ENCODE results near the gene TASP1. TPM values are rescaled to one million over a fixed set of nuclear protein-coding genes. Genes with fewer than 3 reads are reported as not detected.
"Not testable (repeated sequence)": the region's sequence is repeated elsewhere in the genome, so short reads cannot be mapped to it uniquely, and the experiment has no call there.

Gene TASP1
- total RNA-seq, 3 donors from 2014 or later (not counting 1 experiment from before 2014, with no cell fraction given) = 15.5 to 22.3 (median 16.3) TPM

- intact Hi-C loops (cut with micrococcal nuclease) = no loop called here
- Histone ChIP-seq H3K27me3 (ENCODE audit: control insufficient read depth, insufficient read depth, low read length) (no peaks in the 10 kb centered on the region), H3K27ac (ENCODE audit: low read length) (no peak overlapping the region), H3K4me3 (ENCODE audit: low read length) (no peak overlapping the region), H3K9me3 (ENCODE audit: control insufficient read depth, insufficient read depth, low read length) (no peaks in the 10 kb centered on the region), H3K4me1 (ENCODE audit: control insufficient read depth, insufficient read depth, low read length) (no peaks in the 10 kb centered on the region), H3K36me3 (ENCODE audit: control insufficient read depth, insufficient read depth, low read length) (no peaks in the 10 kb centered on the region)
- Mint-ChIP-seq H3K27me3 (ENCODE audit: low read depth in 2 of 2) (peaks cover 0 to 5% of the 10 kb centered on the region in 2 donors), H3K4me1 (no peaks in the 10 kb centered on the region), H3K36me3 (no peaks in the 10 kb centered on the region), H3K9me3 (peaks cover 8 to 10% of the 10 kb centered on the region in 2 donors), H3K27ac (no peak overlapping the region), H3K4me3 (no peak overlapping the region)
- no peak for TF ChIP-seq CTCF (IDR thresholded peaks at IDR 0.05)
- 92% methylated on average over 5 of the region's 6 CpGs for WGBS (ENCODE audit: insufficient coverage)
- DNase-seq = no peak
- ATAC-seq = no peak
Observed at GRCh38 chr20:13364278-13365170, 274.2 kb downstream of the TASP1 start.

GRCh38 chr20:13363473-13363872 is 275.3 kb downstream of the TASP1 start:
- Mint-ChIP-seq H3K9me3 (peaks cover 8 to 10% of the 10 kb centered on the region in 2 donors), H3K36me3 (no peaks in the 10 kb centered on the region), H3K27ac (no peak overlapping the region), H3K27me3 (ENCODE audit: low read depth in 2 of 2) (peaks cover 0 to 5% of the 10 kb centered on the region in 2 donors), H3K4me1 (no peaks in the 10 kb centered on the region), H3K4me3 (no peak overlapping the region)
- TF ChIP-seq CTCF (IDR thresholded peaks at IDR 0.05) = no peak
- Histone ChIP-seq H3K9me3 (ENCODE audit: control insufficient read depth, insufficient read depth, low read length) (no peaks in the 10 kb centered on the region), H3K4me3 (ENCODE audit: low read length) (no peak overlapping the region), H3K4me1 (ENCODE audit: control insufficient read depth, insufficient read depth, low read length) (no peaks in the 10 kb centered on the region), H3K27ac (ENCODE audit: low read length) (no peak overlapping the region), H3K36me3 (ENCODE audit: control insufficient read depth, insufficient read depth, low read length) (no peaks in the 10 kb centered on the region), H3K27me3 (ENCODE audit: control insufficient read depth, insufficient read depth, low read length) (no peaks in the 10 kb centered on the region)
- no peak for DNase-seq
- intact Hi-C loops (cut with micrococcal nuclease) = no loop called here
- no peak for ATAC-seq

GRCh38 chr20:13362165-13362564 is 276.6 kb downstream of the TASP1 start:
- H3K27ac ChIP-seq (ENCODE audit: low read length); H3K4me3 Mint-ChIP-seq: not testable (repeated sequence)

GRCh38 chr20:13358936-13359335 is 279.8 kb downstream of the TASP1 start:
- H3K27ac ChIP-seq (ENCODE audit: low read length); H3K27me3 ChIP-seq (ENCODE audit: control insufficient read depth, insufficient read depth, low read length); intact Hi-C loops (cut with micrococcal nuclease); DNase-seq; H3K27me3 Mint-ChIP-seq (ENCODE audit: low read depth in 2 of 2); H3K36me3 Mint-ChIP-seq; H3K4me3 Mint-ChIP-seq; H3K9me3 Mint-ChIP-seq; H3K4me3 ChIP-seq (ENCODE audit: low read length); H3K27ac Mint-ChIP-seq; H3K36me3 ChIP-seq (ENCODE audit: control insufficient read depth, insufficient read depth, low read length); ATAC-seq; H3K4me1 Mint-ChIP-seq; H3K4me1 ChIP-seq (ENCODE audit: control insufficient read depth, insufficient read depth, low read length); H3K9me3 ChIP-seq (ENCODE audit: control insufficient read depth, insufficient read depth, low read length): not testable (repeated sequence)
- WGBS (ENCODE audit: insufficient coverage) = 88% methylated on average over 11 of the region's 12 CpGs

More at GRCh38 chr20:13362165-13362564, 276.6 kb downstream of the TASP1 start:
- DNase-seq; ATAC-seq; H3K4me1 ChIP-seq (ENCODE audit: control insufficient read depth, insufficient read depth, low read length); intact Hi-C loops (cut with micrococcal nuclease); H3K27me3 Mint-ChIP-seq (ENCODE audit: low read depth in 2 of 2); H3K4me1 Mint-ChIP-seq; H3K4me3 ChIP-seq (ENCODE audit: low read length); H3K27me3 ChIP-seq (ENCODE audit: control insufficient read depth, insufficient read depth, low read length); H3K27ac Mint-ChIP-seq; H3K36me3 Mint-ChIP-seq; H3K36me3 ChIP-seq (ENCODE audit: control insufficient read depth, insufficient read depth, low read length); H3K9me3 ChIP-seq (ENCODE audit: control insufficient read depth, insufficient read depth, low read length): not testable (repeated sequence)
- WGBS (ENCODE audit: insufficient coverage) = 88% methylated on average over 1 of the region's 5 CpGs
- H3K9me3 Mint-ChIP-seq = peaks cover 8 to 10% of the 10 kb centered on the region in 2 donors

GRCh38 chr20:13357782-13358181 is 280.9 kb downstream of the TASP1 start:
- H3K36me3 ChIP-seq (ENCODE audit: control insufficient read depth, insufficient read depth, low read length); H3K27ac ChIP-seq (ENCODE audit: low read length); ATAC-seq; H3K27me3 Mint-ChIP-seq (ENCODE audit: low read depth in 2 of 2); H3K27me3 ChIP-seq (ENCODE audit: control insufficient read depth, insufficient read depth, low read length); H3K9me3 ChIP-seq (ENCODE audit: control insufficient read depth, insufficient read depth, low read length); H3K9me3 Mint-ChIP-seq; DNase-seq; H3K4me3 ChIP-seq (ENCODE audit: low read length); H3K27ac Mint-ChIP-seq; H3K4me1 Mint-ChIP-seq; intact Hi-C loops (cut with micrococcal nuclease); H3K4me3 Mint-ChIP-seq; H3K36me3 Mint-ChIP-seq; H3K4me1 ChIP-seq (ENCODE audit: control insufficient read depth, insufficient read depth, low read length): not testable (repeated sequence)
- WGBS (ENCODE audit: insufficient coverage) = 96% methylated on average over 6 of the region's 6 CpGs

Measured in natural killer cell (primary cell).